Spleen (tissue), 11 donors: ENCODE data around the gene DOCK1. TPM values are rescaled to one million over a fixed set of nuclear protein-coding genes. Genes with fewer than 3 reads are reported as not detected.
A peak's percentile ranks its signal among the peaks of the same experiment; 100 is the strongest.

Source experiments
- DNase-seq: peaks from one replicate; pipeline ENCODE4 v3.0.0-alpha.2; 2020
- H3K27ac ChIP-seq, 8 donors: fragments of 200-600 bp; sonication (generic) in 7 of 8; 1 replicate in 4 of 8; 2 replicates in 4 of 8; pipeline versions ENCODE4 v1.5.0 to v1.8.0; 2016 to 2021; ENCODE audit warnings: inconsistent platforms in 4 of 8, mild to moderate bottlenecking in 4 of 8, moderate library complexity in 1 of 8
- H3K27me3 ChIP-seq, 7 donors: fragments of 200-600 bp; sonication (generic) in 6 of 7; replicated peaks in 1 of 7; 1 replicate in 4 of 7; 2 replicates in 3 of 7; pipeline versions ENCODE4 v1.5.0 to v1.8.0; 2016 to 2021; ENCODE audit warnings: inconsistent platforms in 3 of 7, mild to moderate bottlenecking in 1 of 7
- H3K36me3 ChIP-seq, 6 donors: fragments of 200-600 bp; sonication (generic) in 5 of 6; 1 replicate in 4 of 6; 2 replicates in 2 of 6; pipeline versions ENCODE4 v1.5.0 to v1.8.0; 2016 to 2021; ENCODE audit warnings: inconsistent platforms in 2 of 6
- H3K4me1 ChIP-seq, 6 donors: fragments of 200-600 bp; sonication (generic) in 5 of 6; 1 replicate in 3 of 6; 2 replicates in 3 of 6; pipeline versions ENCODE4 v1.5.0 to v1.8.0; 2016 to 2021; ENCODE audit warnings: inconsistent platforms in 3 of 6
- H3K4me3 ChIP-seq, 8 donors: fragments of 200-600 bp; sonication (generic) in 7 of 8; 1 replicate in 4 of 8; 2 replicates in 4 of 8; pipeline versions ENCODE4 v1.5.0 to v1.8.0; 2016 to 2021; ENCODE audit warnings: inconsistent platforms in 4 of 8, mild to moderate bottlenecking in 4 of 8, moderate library complexity in 2 of 8
- H3K9me3 ChIP-seq, 8 donors: fragments of 200-600 bp; sonication (generic) in 7 of 8; 1 replicate in 4 of 8; 2 replicates in 4 of 8; pipeline versions ENCODE4 v1.5.0 to v1.8.0; 2016 to 2021; ENCODE audit warnings: inconsistent platforms in 4 of 8
- CTCF ChIP-seq, 11 experiments: fragments of 200-600 bp in 7 of 11; fragments of 450-650 bp in 4 of 11; sonication (generic) in 4 of 11; IDR thresholded peaks in 8 of 11; conservative IDR thresholded peaks in 3 of 11; 1 replicate in 7 of 11; 2 replicates in 4 of 11; pipeline versions ENCODE4 v1.4.0 to v1.8.0; 2016 to 2021; ENCODE audit warnings: antibody characterized with exemption in 11 of 11, inconsistent platforms in 4 of 11, mild to moderate bottlenecking in 1 of 11
- POLR2A ChIP-seq, 3 donors: fragments of 450-650 bp; IDR thresholded peaks; one replicate each; pipeline ENCODE4 v1.5.1; 2017; ENCODE audit warnings: antibody characterized with exemption in 3 of 3, mild to moderate bottlenecking in 1 of 3
- POLR2AphosphoS5 ChIP-seq, 3 donors: sonication (generic); formaldehyde crosslinking; IDR thresholded peaks; one replicate each; pipeline ENCODE4 v1.5.1; 2017; ENCODE audit warnings: antibody characterized with exemption in 3 of 3
- whole genome bisulfite sequencing, 5 donors: extraction: QIAGEN DNeasy Blood & Tissue Kit in 3 of 5; methylation state at CpG; one replicate each; pipeline versions ENCODE4 v1.1.5 to v1.1.7; 2013 to 2018; 5-methylcytosine and 5-hydroxymethylcytosine counted together
- intact Hi-C: fragments of 100-400 bp; cut with DNase I; formaldehyde crosslinking; loops from one replicate; pipeline ENCODE4 v1.15.0; 2023; ENCODE audit warnings: low total_unique reads
- polyA plus RNA-seq, 3 donors: library from polyadenylated mRNA; stranded (reverse); fragments of 200-250 nt; gene quantifications; one replicate each; pipeline ENCODE4 v1.2.1, GENCODE V29; 2013
- total RNA-seq, 7 donors: library from RNA; depleted of rRNA in 3 of 7; stranded (reverse); fragments of >200 nt in 3 of 7; fragmentation: NEBNext Ultra II Directional in 4 of 7; extraction: Animal tissue kit (Norgen Biotek cat#: 25700) in 4 of 7; gene quantifications; one replicate each; pipeline versions ENCODE4 v1.1.0 to v1.2.1, GENCODE V29; 2016 to 2021
- donor health status: healthy with polysubstance abuse.
- donor health status: DM: no; HTN: no; CAD: no; lungs with moderate emphysema.
- donor health status: DM: no; HTN: no; CAD: no.
- donor health status: Bipolar disorder and iron deficiency.
- donor health status: healthy.
- donor health status: DM: no; HTN: no; CAD: no.
- donor health status: DM: yes; HTN: yes; CAD: no.

Gene DOCK1
- total and polyA plus RNA-seq, 10 donors: 2.2 to 40.5 (median 25.1) TPM

GRCh38 chr10:127146661-127147060, 241.4 kb downstream of the DOCK1 start:
- TF ChIP-seq POLR2A (IDR thresholded peaks at IDR 0.05) (no peak), POLR2AphosphoS5 (IDR thresholded peaks at IDR 0.05) (no peak), CTCF (IDR thresholded peaks at IDR 0.05 in 8 of 11, conservative IDR thresholded peaks at IDR 0.05 in 3 of 11) (no peak)
- H3K4me1 ChIP-seq: no peaks in the 10 kb centered on the region
- H3K27me3 ChIP-seq: no peaks in the 10 kb centered on the region
- no peaks in the 10 kb centered on the region for H3K36me3 ChIP-seq
- DNase-seq: no peak
- 84 to 94% (median 88%) methylated on average over 9 of the region's 9 CpGs for WGBS, 5 donors
- no peak overlapping the region for H3K27ac ChIP-seq
- no peak overlapping the region for H3K4me3 ChIP-seq
- H3K9me3 ChIP-seq: no peaks in the 10 kb centered on the region
- intact Hi-C loops: no loop called here

- H3K4me3 ChIP-seq: no peak overlapping the region
- no peaks in the 10 kb centered on the region for H3K4me1 ChIP-seq
- H3K27me3 ChIP-seq: no peaks in the 10 kb centered on the region
- DNase-seq: peak; percentile 30
- no peaks in the 10 kb centered on the region for H3K36me3 ChIP-seq
- WGBS, 5 donors: 59 to 82% (median 70%) methylated on average over 15 of the region's 15 CpGs
- H3K9me3 ChIP-seq: no peaks in the 10 kb centered on the region
- TF ChIP-seq POLR2A (IDR thresholded peaks at IDR 0.05): no peak
- no peak for TF ChIP-seq CTCF (IDR thresholded peaks at IDR 0.05 in 8 of 11, conservative IDR thresholded peaks at IDR 0.05 in 3 of 11)
- TF ChIP-seq POLR2AphosphoS5 (IDR thresholded peaks at IDR 0.05): no peak
- intact Hi-C loops: no loop called here
- H3K27ac ChIP-seq: no peak overlapping the region
Measured at GRCh38 chr10:127148066-127148932, 243.1 kb downstream of the DOCK1 start.

- no peak for TF ChIP-seq CTCF (IDR thresholded peaks at IDR 0.05 in 8 of 11, conservative IDR thresholded peaks at IDR 0.05 in 3 of 11)
- no peak for TF ChIP-seq POLR2AphosphoS5 (IDR thresholded peaks at IDR 0.05)
- TF ChIP-seq POLR2A (IDR thresholded peaks at IDR 0.05): no peak
- DNase-seq: no peak
- intact Hi-C loops: no loop called here
- Histone ChIP-seq H3K4me3 (no peak overlapping the region), H3K36me3 (no peaks in the 10 kb centered on the region), H3K4me1 (no peaks in the 10 kb centered on the region), H3K27me3 (no peaks in the 10 kb centered on the region), H3K27ac (no peak overlapping the region), H3K9me3 (no peaks in the 10 kb centered on the region)
- WGBS, 5 donors: 39 to 70% (median 58%) methylated on average over 2 of the region's 2 CpGs
Measured at GRCh38 chr10:127148933-127149220, 243.6 kb downstream of the DOCK1 start.

- H3K27me3 ChIP-seq: no peaks in the 10 kb centered on the region
- 79 to 91% (median 86%) methylated on average over 7 of the region's 7 CpGs for WGBS, 5 donors
- intact Hi-C loops: no loop called here
- no peak overlapping the region for H3K4me3 ChIP-seq
- no peaks in the 10 kb centered on the region for H3K36me3 ChIP-seq
- H3K4me1 ChIP-seq: no peaks in the 10 kb centered on the region
- no peak overlapping the region for H3K27ac ChIP-seq
- no peak for TF ChIP-seq POLR2AphosphoS5 (IDR thresholded peaks at IDR 0.05)
- no peak for TF ChIP-seq CTCF (IDR thresholded peaks at IDR 0.05 in 8 of 11, conservative IDR thresholded peaks at IDR 0.05 in 3 of 11)
- TF ChIP-seq POLR2A (IDR thresholded peaks at IDR 0.05): no peak
- no peaks in the 10 kb centered on the region for H3K9me3 ChIP-seq
- no peak for DNase-seq
Measured at GRCh38 chr10:127149501-127150081, 244.4 kb downstream of the DOCK1 start.
